ENCODE measurements around the gene TTLL8. TPM values are rescaled to one million over a fixed set of nuclear protein-coding genes. Genes with fewer than 3 reads are reported as not detected.

Gene TTLL8
- polyA plus RNA-seq, 1 experiment = not detected

DNA sequence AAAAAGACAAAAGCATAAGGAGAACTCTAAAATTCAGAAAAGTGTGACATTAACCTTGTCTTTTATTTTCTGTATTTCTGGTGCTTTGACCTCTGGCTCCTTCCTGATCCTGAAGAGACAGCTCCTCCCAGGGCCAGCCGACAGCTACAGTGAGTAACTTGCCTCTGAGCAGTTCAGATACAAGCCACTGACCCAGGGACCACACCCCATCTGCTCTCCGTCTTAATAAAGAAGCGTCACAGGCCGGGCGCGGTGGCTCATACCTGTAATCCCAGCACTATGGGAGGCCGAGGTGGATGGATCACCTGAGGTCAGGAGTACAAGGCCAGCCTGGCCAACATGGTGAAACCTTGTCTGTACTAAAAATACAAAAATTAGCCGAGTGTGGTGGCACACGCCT lies 20.7 kb upstream of the TTLL8 start:
- TF ChIP-seq, protein P1, sequence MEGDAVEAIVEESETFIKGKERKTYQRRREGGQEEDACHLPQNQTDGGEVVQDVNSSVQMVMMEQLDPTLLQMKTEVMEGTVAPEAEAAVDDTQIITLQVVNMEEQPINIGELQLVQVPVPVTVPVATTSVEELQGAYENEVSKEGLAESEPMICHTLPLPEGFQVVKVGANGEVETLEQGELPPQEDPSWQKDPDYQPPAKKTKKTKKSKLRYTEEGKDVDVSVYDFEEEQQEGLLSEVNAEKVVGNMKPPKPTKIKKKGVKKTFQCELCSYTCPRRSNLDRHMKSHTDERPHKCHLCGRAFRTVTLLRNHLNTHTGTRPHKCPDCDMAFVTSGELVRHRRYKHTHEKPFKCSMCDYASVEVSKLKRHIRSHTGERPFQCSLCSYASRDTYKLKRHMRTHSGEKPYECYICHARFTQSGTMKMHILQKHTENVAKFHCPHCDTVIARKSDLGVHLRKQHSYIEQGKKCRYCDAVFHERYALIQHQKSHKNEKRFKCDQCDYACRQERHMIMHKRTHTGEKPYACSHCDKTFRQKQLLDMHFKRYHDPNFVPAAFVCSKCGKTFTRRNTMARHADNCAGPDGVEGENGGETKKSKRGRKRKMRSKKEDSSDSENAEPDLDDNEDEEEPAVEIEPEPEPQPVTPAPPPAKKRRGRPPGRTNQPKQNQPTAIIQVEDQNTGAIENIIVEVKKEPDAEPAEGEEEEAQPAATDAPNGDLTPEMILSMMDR (IDR thresholded peaks at IDR 0.05; ENCODE audit: low read depth, low read length) = no peak
- Histone ChIP-seq H3K27me3 (ENCODE audit: control insufficient read depth, insufficient read depth, low read length) (peaks cover 6% of the 10 kb centered on the region), H3K4me3 (ENCODE audit: low read depth, low read length) (no peak overlapping the region), H3K27ac (ENCODE audit: low read depth, low read length) (no peak overlapping the region), H3K9me3 (ENCODE audit: control insufficient read depth, insufficient read depth, low read length) (no peaks in the 10 kb centered on the region; the same call in 1 of the 2 replicates)
- ChIA-PET CTCF (interaction anchor here (0.7 kb wide), 1 partner anchor 224 kb away, joined by 6 read pairs; no protein-coding TSS in a partner anchor), POLR2A (interaction anchor here (0.7 kb wide), 1 partner anchor 141 kb away, joined by 12 read pairs; no protein-coding TSS in a partner anchor)
- no peak for DNase-seq (ENCODE audit: low read depth, low spot score)

DNA sequence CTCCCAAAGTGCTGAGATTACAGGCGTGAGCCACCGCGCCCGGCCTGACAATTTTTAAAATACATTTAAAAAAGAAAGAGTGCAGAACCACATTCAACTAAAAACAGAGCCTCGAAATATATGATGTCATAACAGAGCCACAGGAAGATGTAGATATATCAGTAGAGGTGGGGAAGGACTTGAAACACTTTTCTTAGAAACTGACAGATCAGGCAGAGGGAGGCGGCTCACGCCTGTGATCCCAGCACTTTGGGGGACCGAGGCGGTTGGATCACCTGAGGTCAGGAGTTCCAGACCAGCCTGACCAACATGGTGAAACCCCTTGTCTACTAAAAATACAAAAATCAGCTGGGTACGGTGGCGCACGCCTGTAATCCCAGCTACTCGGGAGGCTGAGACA lies 20.1 kb upstream of the TTLL8 start:
- TF ChIP-seq, protein P1 (IDR thresholded peaks at IDR 0.05; ENCODE audit: low read depth, low read length) = no peak
- no peak for DNase-seq (ENCODE audit: low read depth, low spot score)
- POLR2A ChIA-PET = no interaction called here
- Histone ChIP-seq H3K27ac (ENCODE audit: low read depth, low read length) (no peak overlapping the region), H3K27me3 (ENCODE audit: control insufficient read depth, insufficient read depth, low read length) (peaks cover 6% of the 10 kb centered on the region), H3K9me3 (ENCODE audit: control insufficient read depth, insufficient read depth, low read length) (no peaks in the 10 kb centered on the region; the same call in 1 of the 2 replicates), H3K4me3 (ENCODE audit: low read depth, low read length) (no peak overlapping the region)
- CTCF ChIA-PET = no interaction called here

DNA sequence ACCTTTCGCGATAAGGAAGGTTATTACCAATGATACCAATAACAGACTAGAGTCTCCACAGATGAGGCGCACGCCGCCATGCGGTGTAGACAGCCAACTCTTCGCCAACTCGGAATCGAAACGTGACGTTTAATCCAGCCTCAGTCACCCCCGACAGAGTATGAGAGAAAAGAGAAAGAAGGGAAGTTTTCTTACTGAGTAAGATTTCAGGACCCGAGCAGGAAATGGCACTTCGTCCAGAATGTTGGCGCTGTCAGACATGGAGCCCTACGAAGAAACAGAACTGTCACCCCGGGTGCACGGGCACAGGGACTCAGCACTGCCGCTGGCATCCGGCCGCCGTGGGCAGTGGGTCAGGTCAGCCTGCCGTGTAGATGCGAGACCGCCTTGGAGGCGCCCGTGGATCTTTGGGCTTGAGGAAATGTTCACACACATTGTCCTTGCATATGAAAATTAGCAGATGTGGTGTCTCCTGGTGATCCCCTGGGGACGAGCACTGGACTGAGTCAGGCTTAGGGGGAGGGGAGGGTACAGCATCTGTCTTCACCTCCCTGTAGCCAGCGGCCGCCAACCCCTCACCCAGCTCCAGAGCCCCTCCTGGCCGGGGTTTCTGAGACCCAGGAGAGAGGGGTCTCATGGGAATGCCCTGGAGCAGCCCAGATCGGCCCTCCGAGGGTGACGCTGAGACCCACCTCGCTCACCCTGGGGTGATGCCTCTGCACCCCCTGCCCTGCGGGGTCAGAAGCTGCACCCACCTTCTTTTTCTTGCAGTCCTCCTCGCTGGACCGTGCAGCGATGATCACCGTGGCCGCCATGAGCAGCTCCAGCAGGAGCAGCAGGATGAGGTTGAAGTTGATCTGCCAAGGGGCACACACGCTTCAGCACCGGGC lies 18.8 kb upstream of the TTLL8 start:
- Histone ChIP-seq H3K27me3 (ENCODE audit: control insufficient read depth, insufficient read depth, low read length) (peaks cover 3% of the 10 kb centered on the region), H3K9me3 (ENCODE audit: control insufficient read depth, insufficient read depth, low read length) (no peaks in the 10 kb centered on the region; the same call in 1 of the 2 replicates), H3K4me3 (ENCODE audit: low read depth, low read length) (no peak overlapping the region), H3K27ac (ENCODE audit: low read depth, low read length) (no peak overlapping the region)
- TF ChIP-seq, protein P1 (IDR thresholded peaks at IDR 0.05; ENCODE audit: low read depth, low read length) = no peak
- ChIA-PET CTCF (no interaction called here), POLR2A (no interaction called here)
- no peak for DNase-seq (ENCODE audit: low read depth, low spot score)

DNA sequence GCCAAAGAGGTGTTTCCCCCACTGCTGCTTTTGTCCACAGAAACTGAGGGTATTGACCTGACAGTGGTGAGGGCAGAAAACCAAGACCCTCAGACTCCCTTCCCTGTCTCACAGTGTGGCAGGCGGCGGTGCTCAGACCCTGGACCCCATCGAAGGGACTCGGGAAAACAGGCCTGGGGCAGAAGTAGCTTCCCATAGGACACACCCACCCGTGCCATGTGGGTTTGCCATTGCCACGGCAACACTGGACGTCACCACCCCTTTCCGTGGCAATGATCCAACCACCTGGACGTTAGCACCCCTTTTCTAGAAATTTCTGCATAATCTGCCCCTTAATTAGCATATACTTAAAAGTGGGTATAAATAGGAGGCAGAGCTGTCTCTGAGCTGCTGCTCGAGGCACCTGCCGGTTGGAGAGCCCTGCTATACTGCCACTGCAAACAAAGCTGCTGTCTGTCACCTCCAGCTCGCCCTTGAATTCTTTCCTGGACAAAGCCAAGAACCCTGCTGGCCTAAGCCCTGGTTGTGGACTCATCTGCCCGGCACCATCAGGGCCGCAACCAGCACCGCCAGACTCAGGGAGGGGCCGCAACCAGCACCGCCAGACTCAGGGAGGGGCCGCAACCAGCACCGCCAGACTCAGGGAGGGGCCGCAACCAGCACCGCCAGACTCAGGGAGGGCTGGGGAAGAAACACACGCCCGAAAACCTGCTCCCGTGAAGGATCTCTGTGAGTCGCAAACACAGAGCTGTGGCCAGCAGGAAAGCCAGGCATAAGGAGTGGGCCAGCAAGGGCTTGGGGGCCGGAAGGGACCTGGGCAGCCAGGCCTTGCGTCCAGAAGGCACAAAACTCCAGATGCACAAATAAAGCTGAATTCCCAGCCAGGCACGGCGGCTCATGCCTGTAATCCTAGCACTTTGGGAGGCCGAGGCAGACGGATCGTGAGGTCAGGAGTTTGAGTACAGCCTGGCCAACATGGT lies 16.7 kb upstream of the TTLL8 start:
- POLR2A ChIA-PET = no interaction called here
- DNase-seq (ENCODE audit: low read depth, low spot score) = no peak
- no peak overlapping the region for H3K4me3 ChIP-seq (ENCODE audit: low read depth, low read length)
- H3K27ac ChIP-seq (ENCODE audit: low read depth, low read length) = no peak overlapping the region
- CTCF ChIA-PET = no interaction called here
- TF ChIP-seq, protein P1 (IDR thresholded peaks at IDR 0.05; ENCODE audit: low read depth, low read length) = no peak
- H3K9me3 ChIP-seq (ENCODE audit: control insufficient read depth, insufficient read depth, low read length) = no peaks in the 10 kb centered on the region; the same call in 1 of the 2 replicates
- no peaks in the 10 kb centered on the region for H3K27me3 ChIP-seq (ENCODE audit: control insufficient read depth, insufficient read depth, low read length)
